Kasumi-1 (cell line): Measurements from ENCODE around the gene DOLPP1.

ENCODE experiments used
- DNase-seq, 2 experiments: peaks; one replicate each; lab custom pipeline; 2025; lab: John Stamatoyannopoulos, UW

DOLPP1 gene

GRCh38 chr9:129139233-129139992 is 58.5 kb downstream of the DOLPP1 start:
- peak; percentile 94 for DNase-seq

- DNase-seq = peak; percentile 97
These were observed 59.1 kb downstream of the DOLPP1 start for GRCh38 chr9:129139993-129140396.
